ENCODE results near the gene IL12RB1.
A peak's percentile ranks its signal among the peaks of the same experiment; 100 is the strongest.

The IL12RB1 gene

GRCh38 chr19:18086590-18087138, at the start of gene IL12RB1:
Gene IL12RB1 (minus strand): TSS chr19:18086934. CDS start chr19:18086823, 111 bp downstream.
- peak; percentile 27 for DNase-seq (ENCODE audit: low read depth)

GRCh38 chr19:18135712-18136584, 49.2 kb upstream of the IL12RB1 start:
- DNase-seq (ENCODE audit: low read depth): no peak

GRCh38 chr19:18131841-18132596, 45.3 kb upstream of the IL12RB1 start:
- DNase-seq (ENCODE audit: low read depth): no peak

- no peak for DNase-seq (ENCODE audit: low read depth)
These were observed 43.9 kb upstream of the IL12RB1 start for GRCh38 chr19:18130523-18131242.

GRCh38 chr19:18128805-18129204, 42.1 kb upstream of the IL12RB1 start:
- no peak for DNase-seq (ENCODE audit: low read depth)

- DNase-seq (ENCODE audit: low read depth): no peak
These were observed 41.3 kb upstream of the IL12RB1 start for GRCh38 chr19:18128044-18128443.

GRCh38 chr19:18126097-18126496, 39.4 kb upstream of the IL12RB1 start:
- DNase-seq (ENCODE audit: low read depth): no peak

GRCh38 chr19:18123819-18124218, 37.1 kb upstream of the IL12RB1 start:
- no peak for DNase-seq (ENCODE audit: low read depth)

DNA sequence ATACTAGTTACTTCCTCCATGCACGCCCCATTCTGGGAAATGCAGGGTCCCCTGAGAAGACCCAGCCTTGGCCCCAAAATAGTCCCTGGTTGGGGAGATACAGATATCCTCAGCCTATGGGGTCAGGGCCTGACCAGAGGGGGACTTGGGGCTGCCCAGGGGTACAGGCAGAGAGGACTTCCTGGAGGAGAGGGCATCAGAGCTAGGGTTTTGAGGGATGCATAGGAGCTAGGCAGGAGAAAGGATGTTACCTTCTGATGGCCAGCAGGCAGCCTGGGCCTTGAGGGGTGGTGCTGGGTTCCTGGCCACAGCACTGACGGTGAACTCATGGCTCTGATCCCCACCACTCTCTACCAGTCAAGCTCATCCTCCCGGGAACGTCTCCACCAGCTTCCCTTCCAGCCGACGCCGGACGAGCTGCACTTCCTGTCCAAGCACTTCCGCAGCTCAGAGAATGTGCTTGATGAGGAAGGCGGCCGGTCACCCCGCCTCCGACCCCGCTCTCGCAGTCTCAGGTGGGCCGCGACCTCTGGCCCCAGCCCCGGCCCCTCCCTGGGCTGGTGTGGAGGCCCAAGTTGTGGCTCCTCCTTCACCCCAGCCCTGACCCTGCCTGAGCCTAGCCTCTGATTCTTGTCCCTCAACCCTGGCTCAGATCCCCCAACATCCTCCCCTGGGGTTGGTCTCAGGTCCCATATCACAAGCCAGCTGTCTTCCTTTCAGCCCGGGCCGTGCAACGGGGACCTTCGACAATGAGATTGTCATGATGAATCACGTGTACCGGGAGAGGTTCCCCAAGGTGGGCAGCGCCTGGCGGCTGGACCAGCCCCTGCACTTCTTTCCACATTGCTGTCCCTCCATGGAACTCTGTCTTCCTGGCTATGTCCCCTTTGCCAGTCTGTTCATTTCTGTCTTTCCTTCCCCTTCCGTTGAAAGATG, 36.4 kb upstream of the IL12RB1 start:
- DNase-seq (ENCODE audit: low read depth): no peak

GRCh38 chr19:18122424-18122823, 35.7 kb upstream of the IL12RB1 start:
- no peak for DNase-seq (ENCODE audit: low read depth)

- DNase-seq (ENCODE audit: low read depth): no peak
These were observed 34.4 kb upstream of the IL12RB1 start for GRCh38 chr19:18121166-18121565.

DNA sequence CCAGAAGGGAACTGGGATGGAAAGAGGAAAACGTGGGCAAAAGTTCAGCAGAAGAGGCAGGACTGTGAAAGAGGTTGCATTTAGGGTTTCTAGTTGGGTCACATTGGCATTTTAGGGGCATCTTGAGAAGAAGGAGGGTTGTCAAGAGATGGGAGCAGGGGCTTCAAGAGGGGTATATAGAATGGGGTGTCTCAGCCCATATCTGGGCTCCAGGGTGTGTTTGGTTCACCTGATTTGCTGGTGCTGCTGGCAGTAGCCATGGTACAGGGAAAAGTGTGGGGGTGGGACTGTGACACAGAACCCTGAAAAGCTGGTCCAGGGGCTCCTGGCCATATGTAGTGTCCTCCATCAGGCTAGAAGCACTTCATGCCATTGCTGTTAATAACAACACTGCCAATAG, 33.4 kb upstream of the IL12RB1 start:
- no peak for DNase-seq (ENCODE audit: low read depth)

DNA sequence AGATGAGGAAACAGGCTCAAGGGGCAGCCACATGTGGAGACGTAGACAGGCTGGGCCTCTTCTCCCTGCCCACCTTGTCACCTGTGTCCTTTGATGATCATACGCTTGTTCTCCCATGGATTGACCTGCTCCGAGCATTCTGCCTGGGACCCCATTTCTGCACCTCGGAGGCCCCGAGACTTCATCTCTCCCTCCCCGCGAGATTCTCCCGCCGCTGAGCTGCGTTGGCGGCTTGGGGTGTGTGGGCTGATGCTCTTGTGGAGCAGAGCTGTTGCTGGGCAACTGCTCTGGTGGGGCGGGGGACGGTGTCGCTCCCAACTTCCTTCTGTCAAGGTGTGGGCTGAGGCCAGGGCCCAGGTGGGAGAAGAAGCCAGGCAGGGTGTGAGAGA, 33.0 kb upstream of the IL12RB1 start:
- DNase-seq (ENCODE audit: low read depth): peak; percentile 37

- no peak for DNase-seq (ENCODE audit: low read depth)
These were observed 32.4 kb upstream of the IL12RB1 start for GRCh38 chr19:18119013-18119716.

- DNase-seq (ENCODE audit: low read depth): no peak
These were observed 31.8 kb upstream of the IL12RB1 start for GRCh38 chr19:18118420-18119012.

- peak; percentile 94 for DNase-seq (ENCODE audit: low read depth)
These were observed 31.1 kb upstream of the IL12RB1 start for GRCh38 chr19:18117692-18118378.

DNA sequence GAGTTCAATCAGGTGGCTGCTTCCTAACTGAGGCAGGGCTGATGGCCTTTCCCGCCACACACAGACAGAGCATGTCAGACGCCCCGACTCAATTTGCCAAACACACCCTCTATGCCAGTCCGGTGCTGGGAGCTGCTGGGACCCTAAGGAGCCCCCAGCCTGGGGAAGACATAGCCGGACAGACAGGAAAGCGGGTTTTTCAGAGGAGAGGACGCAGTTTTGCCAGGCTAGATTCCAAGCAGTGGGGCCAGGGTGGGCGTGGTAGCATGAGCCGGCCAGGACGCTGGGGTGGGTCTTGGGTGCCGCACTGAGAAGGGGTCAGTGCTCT, 30.6 kb upstream of the IL12RB1 start:
- no peak for DNase-seq (ENCODE audit: low read depth)

- no peak for DNase-seq (ENCODE audit: low read depth)
These were observed 27.7 kb upstream of the IL12RB1 start for GRCh38 chr19:18114483-18114882.

- DNase-seq (ENCODE audit: low read depth): no peak
These were observed 27.1 kb upstream of the IL12RB1 start for GRCh38 chr19:18113827-18114226.
